Ishikawa (cell line): ENCODE data around the gene PARK7.

Experiments
- CEBPB ChIP-seq: IDR thresholded peaks from 2 replicates; pipeline ENCODE4 v1.6.1; 2012
- CREB1 ChIP-seq: IDR thresholded peaks from 2 replicates; pipeline ENCODE4 v1.6.1; 2012; ENCODE audit warnings: low read depth
- EGR1 ChIP-seq: IDR thresholded peaks from 2 replicates; pipeline ENCODE4 v1.6.1; 2012
- EP300 ChIP-seq: IDR thresholded peaks from 2 replicates; pipeline ENCODE4 v1.6.1; 2012; ENCODE audit warnings: borderline replicate concordance
- FOXM1 ChIP-seq: IDR thresholded peaks from 2 replicates; pipeline ENCODE4 v1.6.1; 2012; ENCODE audit warnings: low read depth, borderline replicate concordance
- MAX ChIP-seq: IDR thresholded peaks from 2 replicates; pipeline ENCODE4 v1.6.1; 2012
- NFIC ChIP-seq: IDR thresholded peaks from 2 replicates; pipeline ENCODE4 v1.6.1; 2012
- RAD21 ChIP-seq: IDR thresholded peaks from 2 replicates; pipeline ENCODE4 v1.6.1; 2012; ENCODE audit warnings: low read depth
- TAF1 ChIP-seq: IDR thresholded peaks from 2 replicates; pipeline ENCODE4 v1.6.1; 2012; ENCODE audit warnings: low read depth, mild to moderate bottlenecking
- TCF12 ChIP-seq: IDR thresholded peaks from 2 replicates; pipeline ENCODE4 v1.6.1; 2012; ENCODE audit warnings: low read depth
- TEAD4 ChIP-seq: IDR thresholded peaks from 2 replicates; pipeline ENCODE4 v1.6.1; 2012
- USF1 ChIP-seq: IDR thresholded peaks from 2 replicates; pipeline ENCODE4 v1.6.1; 2012
- YY1 ChIP-seq: IDR thresholded peaks from 2 replicates; pipeline ENCODE4 v1.6.1; 2012; ENCODE audit warnings: low read depth
- ZBTB7A ChIP-seq: IDR thresholded peaks from 2 replicates; pipeline ENCODE4 v1.6.1; 2012; ENCODE audit warnings: low read depth
- TF ChIP-seq, protein P1 (sequence below): IDR thresholded peaks from 2 replicates; pipeline ENCODE4 v1.6.1; 2012; ENCODE audit warnings: low read depth, mild to moderate bottlenecking

Gene PARK7

DNA sequence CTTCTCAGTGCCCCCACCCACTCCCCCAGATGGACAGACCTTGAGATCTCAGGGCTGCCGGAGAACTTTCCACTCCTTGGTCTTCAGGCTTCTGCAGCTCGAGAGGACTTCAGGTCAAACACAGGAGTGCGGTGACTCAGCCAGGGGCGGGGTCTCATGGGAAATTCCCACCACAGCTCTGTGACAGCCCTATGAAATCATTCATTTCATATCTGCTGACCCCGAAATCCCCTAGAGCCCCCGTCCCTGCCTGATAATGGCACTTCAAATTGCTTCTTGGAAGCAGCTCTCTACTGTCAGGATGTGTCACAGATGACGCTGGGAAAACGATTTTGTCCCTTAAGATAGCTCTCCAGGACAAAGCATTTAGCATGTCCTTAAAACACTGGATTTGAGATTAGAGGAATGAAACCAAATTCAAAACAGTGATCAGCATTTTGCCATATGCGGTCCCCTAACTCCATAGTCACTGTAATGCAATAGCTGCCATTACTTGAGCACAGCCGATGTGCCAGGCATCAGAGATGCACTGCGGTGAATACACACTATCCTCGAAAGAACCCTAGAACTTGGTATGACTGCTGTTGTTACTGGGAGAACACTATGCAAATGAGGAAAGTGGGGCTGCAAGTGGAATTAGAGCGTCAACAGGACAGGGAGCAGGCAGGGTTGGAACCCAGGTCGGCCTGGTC, 20.6 kb upstream of the PARK7 start, which contains the start of gene TNFRSF9:
TNFRSF9 (minus strand) TSS at position 95 of the 692 bp plus-strand sequence. CDS start 845 bp downstream, outside the sequence.
- TF ChIP-seq TEAD4 (no peak), YY1 (no peak), EGR1 (no peak), USF1 (no peak), CREB1 (no peak), ZBTB7A (no peak), MAX (no peak), TAF1 (no peak), FOXM1 (no peak), CEBPB (no peak), RAD21 (no peak), TCF12 (no peak), EP300 (no peak)

DNA sequence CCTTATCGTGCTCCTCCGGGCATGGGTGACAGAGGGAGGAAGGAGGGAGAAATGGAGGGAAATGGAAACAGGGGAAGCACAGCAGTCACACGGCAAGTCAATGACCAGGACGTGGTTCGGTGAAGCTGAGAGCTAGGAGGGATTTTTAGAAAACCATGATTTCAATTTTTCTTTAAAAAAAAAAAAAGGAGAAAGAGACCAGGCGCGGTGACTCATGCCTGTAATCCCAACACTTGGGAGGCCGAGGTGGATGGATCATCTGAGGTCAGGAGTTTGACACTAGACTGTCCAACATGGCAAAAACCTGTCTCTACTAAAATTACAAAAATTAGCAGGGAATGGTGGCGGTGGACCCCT, 20.1 kb upstream of the PARK7 start:
- TF ChIP-seq NFIC: no peak
- TF ChIP-seq, protein P1, sequence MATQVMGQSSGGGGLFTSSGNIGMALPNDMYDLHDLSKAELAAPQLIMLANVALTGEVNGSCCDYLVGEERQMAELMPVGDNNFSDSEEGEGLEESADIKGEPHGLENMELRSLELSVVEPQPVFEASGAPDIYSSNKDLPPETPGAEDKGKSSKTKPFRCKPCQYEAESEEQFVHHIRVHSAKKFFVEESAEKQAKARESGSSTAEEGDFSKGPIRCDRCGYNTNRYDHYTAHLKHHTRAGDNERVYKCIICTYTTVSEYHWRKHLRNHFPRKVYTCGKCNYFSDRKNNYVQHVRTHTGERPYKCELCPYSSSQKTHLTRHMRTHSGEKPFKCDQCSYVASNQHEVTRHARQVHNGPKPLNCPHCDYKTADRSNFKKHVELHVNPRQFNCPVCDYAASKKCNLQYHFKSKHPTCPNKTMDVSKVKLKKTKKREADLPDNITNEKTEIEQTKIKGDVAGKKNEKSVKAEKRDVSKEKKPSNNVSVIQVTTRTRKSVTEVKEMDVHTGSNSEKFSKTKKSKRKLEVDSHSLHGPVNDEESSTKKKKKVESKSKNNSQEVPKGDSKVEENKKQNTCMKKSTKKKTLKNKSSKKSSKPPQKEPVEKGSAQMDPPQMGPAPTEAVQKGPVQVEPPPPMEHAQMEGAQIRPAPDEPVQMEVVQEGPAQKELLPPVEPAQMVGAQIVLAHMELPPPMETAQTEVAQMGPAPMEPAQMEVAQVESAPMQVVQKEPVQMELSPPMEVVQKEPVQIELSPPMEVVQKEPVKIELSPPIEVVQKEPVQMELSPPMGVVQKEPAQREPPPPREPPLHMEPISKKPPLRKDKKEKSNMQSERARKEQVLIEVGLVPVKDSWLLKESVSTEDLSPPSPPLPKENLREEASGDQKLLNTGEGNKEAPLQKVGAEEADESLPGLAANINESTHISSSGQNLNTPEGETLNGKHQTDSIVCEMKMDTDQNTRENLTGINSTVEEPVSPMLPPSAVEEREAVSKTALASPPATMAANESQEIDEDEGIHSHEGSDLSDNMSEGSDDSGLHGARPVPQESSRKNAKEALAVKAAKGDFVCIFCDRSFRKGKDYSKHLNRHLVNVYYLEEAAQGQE: no peak
- TF ChIP-seq EGR1: no peak
- TF ChIP-seq EP300: no peak
- no peak for TF ChIP-seq FOXM1
- no peak for TF ChIP-seq MAX
- TF ChIP-seq CREB1: no peak
- no peak for TF ChIP-seq ZBTB7A

GRCh38 chr1:7942214-7942921, 19.1 kb upstream of the PARK7 start:
- TF ChIP-seq NFIC (no peak), FOXM1 (no peak)

GRCh38 chr1:7943251-7943650, 18.3 kb upstream of the PARK7 start:
- no peak for TF ChIP-seq EGR1
- TF ChIP-seq RAD21: no peak
- no peak for TF ChIP-seq MAX
- no peak for TF ChIP-seq TAF1
- TF ChIP-seq YY1: no peak
- TF ChIP-seq NFIC: no peak
- no peak for TF ChIP-seq USF1
- no peak for TF ChIP-seq TCF12
- no peak for TF ChIP-seq FOXM1
- TF ChIP-seq CREB1: no peak
- TF ChIP-seq ZBTB7A: no peak
- TF ChIP-seq TEAD4: no peak

GRCh38 chr1:7948960-7949359, 12.6 kb upstream of the PARK7 start:
- TF ChIP-seq ZBTB7A: no peak
- no peak for TF ChIP-seq NFIC
- no peak for TF ChIP-seq FOXM1
- no peak for TF ChIP-seq RAD21
- no peak for TF ChIP-seq USF1
- TF ChIP-seq TCF12: no peak
- TF ChIP-seq CEBPB: no peak
- no peak for TF ChIP-seq CREB1
- TF ChIP-seq TEAD4: no peak
- TF ChIP-seq, protein P1: no peak
- TF ChIP-seq MAX: no peak
- TF ChIP-seq EGR1: no peak
- TF ChIP-seq TAF1: no peak
- TF ChIP-seq YY1: no peak
- no peak for TF ChIP-seq EP300
